GM10266 (cell line): ENCODE results near the gene AUTS2.

Experiments
- DNase-seq: peaks from one replicate; pipeline ENCODE4 v3.0.0; 2012; ENCODE audit errors: extremely low spot score
- TF ChIP-seq, protein P1 (sequence below): IDR thresholded peaks from 2 replicates; pipeline ENCODE4 v1.5.1; 2012; ENCODE audit warnings: mild to moderate bottlenecking, low read depth; ENCODE audit not compliant: control insufficient read depth, insufficient read depth; ENCODE audit errors: missing control alignments

Gene AUTS2

DNA sequence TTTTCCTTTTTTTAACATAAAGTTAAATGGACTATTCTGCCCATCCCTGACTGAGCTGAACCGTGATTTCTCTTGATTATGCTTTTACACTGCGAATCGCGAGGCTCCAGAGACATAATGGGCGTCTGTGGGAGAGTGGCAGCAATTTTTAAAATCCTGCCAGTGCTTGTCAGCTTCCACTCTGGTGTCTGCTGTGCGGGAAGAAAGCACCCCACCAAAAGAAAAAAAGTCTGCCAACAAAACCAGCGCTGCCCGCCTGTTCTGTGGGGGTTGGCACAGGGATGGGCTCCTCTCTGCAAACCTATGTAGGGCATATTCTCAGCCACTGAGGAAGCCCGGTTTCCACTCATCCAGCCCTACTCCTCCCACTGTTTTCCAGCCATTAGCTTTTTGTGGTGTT lies 941.3 kb downstream of the AUTS2 start:
- TF ChIP-seq, protein P1, sequence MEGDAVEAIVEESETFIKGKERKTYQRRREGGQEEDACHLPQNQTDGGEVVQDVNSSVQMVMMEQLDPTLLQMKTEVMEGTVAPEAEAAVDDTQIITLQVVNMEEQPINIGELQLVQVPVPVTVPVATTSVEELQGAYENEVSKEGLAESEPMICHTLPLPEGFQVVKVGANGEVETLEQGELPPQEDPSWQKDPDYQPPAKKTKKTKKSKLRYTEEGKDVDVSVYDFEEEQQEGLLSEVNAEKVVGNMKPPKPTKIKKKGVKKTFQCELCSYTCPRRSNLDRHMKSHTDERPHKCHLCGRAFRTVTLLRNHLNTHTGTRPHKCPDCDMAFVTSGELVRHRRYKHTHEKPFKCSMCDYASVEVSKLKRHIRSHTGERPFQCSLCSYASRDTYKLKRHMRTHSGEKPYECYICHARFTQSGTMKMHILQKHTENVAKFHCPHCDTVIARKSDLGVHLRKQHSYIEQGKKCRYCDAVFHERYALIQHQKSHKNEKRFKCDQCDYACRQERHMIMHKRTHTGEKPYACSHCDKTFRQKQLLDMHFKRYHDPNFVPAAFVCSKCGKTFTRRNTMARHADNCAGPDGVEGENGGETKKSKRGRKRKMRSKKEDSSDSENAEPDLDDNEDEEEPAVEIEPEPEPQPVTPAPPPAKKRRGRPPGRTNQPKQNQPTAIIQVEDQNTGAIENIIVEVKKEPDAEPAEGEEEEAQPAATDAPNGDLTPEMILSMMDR = no peak
- DNase-seq = no peak

DNA sequence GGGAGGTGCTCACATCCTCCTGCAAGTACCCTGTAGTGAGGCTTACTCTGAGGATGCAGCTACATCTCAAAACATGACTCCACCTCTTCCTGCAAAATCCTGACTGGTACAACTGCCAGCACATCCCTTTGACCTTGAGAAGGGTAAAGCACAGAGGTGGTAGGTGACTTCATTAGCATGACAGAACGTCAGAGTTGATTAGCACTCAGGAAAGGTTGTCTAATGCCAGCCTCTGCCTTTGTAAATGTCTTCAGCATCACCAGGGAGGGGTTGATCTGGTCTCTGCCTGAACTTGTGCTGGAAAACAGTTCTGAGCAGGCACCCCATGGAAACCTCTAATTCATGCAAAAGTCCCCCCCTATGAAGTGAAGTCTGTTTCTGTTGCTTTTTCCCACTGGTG lies 942.4 kb downstream of the AUTS2 start:
- TF ChIP-seq, protein P1 = no peak
- no peak for DNase-seq

DNA sequence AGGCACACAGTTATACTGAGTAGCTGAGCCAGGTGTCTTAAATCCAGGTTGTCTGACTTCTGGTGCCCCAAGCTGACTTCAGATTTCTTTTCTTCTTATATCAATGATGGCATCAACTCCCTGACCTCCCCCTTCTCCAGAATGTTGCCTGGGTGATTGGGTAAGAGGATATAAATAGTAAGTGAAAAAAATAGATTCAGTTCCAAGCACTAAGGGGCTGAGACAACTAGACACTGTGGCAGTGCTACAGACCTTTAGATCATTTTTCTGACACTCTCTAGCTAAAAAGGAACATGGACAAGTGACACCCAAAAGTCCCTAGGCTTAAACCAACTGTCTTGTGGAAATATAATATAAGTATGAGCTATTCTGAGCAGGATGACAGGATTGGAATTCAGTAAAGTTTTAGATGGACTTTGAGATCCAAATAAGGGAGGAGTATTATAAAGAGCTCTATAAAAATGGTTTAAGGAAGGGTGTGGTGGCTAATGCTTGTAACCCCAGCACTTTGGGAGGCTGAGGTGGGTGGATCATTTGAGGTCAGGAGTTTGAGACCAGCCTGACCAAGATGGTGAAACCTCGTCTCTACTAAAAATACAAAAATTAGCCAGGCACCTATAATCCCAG lies 944.6 kb downstream of the AUTS2 start:
- DNase-seq = no peak
- TF ChIP-seq, protein P1 = no peak

DNA sequence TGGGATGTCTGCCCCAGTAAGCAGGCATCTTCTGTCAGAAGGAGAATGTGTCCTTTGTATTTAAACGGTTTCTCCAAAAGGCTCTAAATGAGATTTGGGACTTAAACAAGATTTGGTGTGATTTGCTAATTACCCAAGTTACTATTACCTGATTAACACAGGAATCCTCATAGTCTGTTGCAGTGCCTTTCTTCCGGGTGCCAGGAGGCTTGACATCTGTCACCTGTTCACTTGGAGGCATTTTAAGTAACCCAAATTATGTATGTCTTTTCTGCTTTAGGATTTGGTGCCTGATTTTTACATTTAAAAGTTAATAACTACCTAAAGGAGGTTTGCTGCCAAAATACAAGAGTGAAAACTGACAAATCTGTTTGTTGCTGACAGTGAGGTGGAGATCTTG lies 945.7 kb downstream of the AUTS2 start:
- no peak for DNase-seq
- TF ChIP-seq, protein P1 = no peak

DNA sequence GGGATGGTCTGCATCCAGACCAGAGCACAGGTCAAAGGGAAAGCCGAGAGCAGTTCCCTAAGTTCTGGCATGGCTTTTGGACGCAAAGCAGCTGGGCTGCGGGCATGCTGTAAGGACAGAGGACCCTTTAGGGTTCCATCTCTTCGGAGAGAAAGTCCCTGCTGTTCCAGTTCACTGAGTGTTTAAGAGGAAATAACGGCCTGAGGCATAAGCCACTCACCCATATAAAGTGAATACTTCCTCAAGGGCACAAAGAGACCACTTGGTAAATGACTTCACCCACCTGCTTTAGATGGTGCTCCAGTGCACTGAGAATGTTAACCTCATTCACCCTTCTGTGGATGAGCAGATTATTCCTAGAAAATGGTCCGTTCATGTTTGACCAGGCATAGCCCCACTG lies 946.9 kb downstream of the AUTS2 start:
- TF ChIP-seq, protein P1 = no peak
- DNase-seq = no peak

DNA sequence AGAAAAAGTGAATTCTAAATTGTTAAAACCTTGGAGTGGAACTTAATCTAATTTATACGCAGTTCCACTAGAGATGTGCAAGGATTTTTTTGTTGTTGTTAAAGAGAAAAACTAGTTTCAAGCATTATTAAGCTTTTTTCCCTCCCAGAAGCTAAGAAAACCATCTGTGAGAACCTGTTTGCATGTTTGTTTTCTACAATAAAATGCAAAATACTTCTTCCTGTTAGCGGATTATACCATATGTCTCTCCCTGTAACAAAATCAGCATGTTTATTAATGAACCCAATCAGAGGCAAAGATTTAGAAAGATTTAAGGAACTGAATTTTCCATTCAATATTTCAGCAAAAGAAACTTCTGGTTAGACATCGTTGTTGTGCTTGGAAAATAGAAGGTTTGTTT lies 953.9 kb downstream of the AUTS2 start:
- TF ChIP-seq, protein P1 = no peak
- DNase-seq = no peak

DNA sequence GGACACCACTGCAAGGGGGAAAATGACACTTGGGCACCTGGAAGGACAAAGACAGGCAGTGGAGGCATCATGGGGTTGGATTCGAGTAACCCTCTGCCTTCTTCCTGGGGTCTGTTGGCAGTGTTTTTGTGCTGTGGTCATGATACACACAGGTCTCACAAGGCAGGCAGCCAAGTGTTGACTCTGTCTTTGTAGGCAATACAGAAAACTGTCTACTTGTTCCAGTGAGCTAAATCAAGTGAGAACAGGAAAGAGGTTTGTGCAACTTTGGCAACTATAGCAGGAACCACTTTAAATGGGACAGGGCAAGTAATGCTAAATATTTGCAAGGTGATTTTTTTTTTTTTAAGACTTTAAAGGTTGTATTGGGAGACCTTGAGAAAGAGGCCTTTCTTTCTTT lies 955.1 kb downstream of the AUTS2 start:
- DNase-seq = no peak
- TF ChIP-seq, protein P1 = no peak
